ENCODE data around the gene PRDM16.
A peak's percentile ranks its signal among the peaks of the same experiment; 100 is the strongest.

Gene PRDM16

DNA sequence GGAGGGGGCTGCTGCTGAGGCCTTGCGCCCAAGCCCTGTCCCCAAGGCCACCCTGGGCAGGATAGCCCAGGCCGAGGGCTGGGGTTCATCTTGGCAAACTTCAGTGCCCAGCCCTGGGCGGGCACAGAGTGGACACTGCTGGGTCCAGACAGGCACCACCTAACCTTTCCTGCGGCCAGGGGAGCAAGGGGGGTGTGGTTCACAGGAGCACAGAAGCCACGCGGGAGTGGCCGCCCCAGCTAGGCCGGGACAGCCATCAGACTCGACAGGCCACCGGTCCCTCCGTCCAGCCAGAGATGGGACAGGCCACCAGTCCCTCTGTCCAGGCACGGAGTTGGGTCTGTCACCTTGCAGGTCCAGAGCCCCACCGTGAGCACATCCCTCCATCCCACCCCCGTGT, 414.4 kb downstream of the PRDM16 start:
- DNase-seq, result no peak
- H3K79me2 ChIP-seq (ENCODE audit: insufficient read depth, low read length), result no peaks in the 10 kb centered on the region
- TF ChIP-seq, protein P1, sequence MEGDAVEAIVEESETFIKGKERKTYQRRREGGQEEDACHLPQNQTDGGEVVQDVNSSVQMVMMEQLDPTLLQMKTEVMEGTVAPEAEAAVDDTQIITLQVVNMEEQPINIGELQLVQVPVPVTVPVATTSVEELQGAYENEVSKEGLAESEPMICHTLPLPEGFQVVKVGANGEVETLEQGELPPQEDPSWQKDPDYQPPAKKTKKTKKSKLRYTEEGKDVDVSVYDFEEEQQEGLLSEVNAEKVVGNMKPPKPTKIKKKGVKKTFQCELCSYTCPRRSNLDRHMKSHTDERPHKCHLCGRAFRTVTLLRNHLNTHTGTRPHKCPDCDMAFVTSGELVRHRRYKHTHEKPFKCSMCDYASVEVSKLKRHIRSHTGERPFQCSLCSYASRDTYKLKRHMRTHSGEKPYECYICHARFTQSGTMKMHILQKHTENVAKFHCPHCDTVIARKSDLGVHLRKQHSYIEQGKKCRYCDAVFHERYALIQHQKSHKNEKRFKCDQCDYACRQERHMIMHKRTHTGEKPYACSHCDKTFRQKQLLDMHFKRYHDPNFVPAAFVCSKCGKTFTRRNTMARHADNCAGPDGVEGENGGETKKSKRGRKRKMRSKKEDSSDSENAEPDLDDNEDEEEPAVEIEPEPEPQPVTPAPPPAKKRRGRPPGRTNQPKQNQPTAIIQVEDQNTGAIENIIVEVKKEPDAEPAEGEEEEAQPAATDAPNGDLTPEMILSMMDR (IDR thresholded peaks at IDR 0.05; ENCODE audit: borderline replicate concordance, extremely low read depth, low read length, poor library complexity, severe bottlenecking), result no peak
- TF ChIP-seq EZH2 (IDR thresholded peaks at IDR 0.05; ENCODE audit: borderline replicate concordance, low read depth, low read length, severe bottlenecking), result no peak
- no peak overlapping the region for H3K9ac ChIP-seq (ENCODE audit: low read depth, low read length)
- H3K4me1 ChIP-seq (ENCODE audit: insufficient read depth, low read length), result no peaks in the 10 kb centered on the region
- ATAC-seq (ENCODE audit: insufficient read depth, low read depth), result no peak
- peaks cover 4% of the 10 kb centered on the region for H3K9me3 ChIP-seq (ENCODE audit: insufficient read depth, low read length, severe bottlenecking)
- H3K27ac ChIP-seq (ENCODE audit: low read length), result no peak overlapping the region
- H3K36me3 ChIP-seq (ENCODE audit: insufficient read depth, low read length), result no peaks in the 10 kb centered on the region
- H4K20me1 ChIP-seq (ENCODE audit: insufficient read depth, low read length), result peaks cover 9% of the 10 kb centered on the region
- no peaks in the 10 kb centered on the region for H3K27me3 ChIP-seq (ENCODE audit: insufficient read depth, low read length, poor library complexity)
- H2AFZ ChIP-seq (ENCODE audit: low read depth, low read length), result no peak overlapping the region
- H3K4me3 ChIP-seq (ENCODE audit: low read depth in 1 of 2, low read length in 2 of 2), result no peak overlapping the region
- H3K4me2 ChIP-seq (ENCODE audit: insufficient read depth, low read length), result no peak overlapping the region

DNA sequence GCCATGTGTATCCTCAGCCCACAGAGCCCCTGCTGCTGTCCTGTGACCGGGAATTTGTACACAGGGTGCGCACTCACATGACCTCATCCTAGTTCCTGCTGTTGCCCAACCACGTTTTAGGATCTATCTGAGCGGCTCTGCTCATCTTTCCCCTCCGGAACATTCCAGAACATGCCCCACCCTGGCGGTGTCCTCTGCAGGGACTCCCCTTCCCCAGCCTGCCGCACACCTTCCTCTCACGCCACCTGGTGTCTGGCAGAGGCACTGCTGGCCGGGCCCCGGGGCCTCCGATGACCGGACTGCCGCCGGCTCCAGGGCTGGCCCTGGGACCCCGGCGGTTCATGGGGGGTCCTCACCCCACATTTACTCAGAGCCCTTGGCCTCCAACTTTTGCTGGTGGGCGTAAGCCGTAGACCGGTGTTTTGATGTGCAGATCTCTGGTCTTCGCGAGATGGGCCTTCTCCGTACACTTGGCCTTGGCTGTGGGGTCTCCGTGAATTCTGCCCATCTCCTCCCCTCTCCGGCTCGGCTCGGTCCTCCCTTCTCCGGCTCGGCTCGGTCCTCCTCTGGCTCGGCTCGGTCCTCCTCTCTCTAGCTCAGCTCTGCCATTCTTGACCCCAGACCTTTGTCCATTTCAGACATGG, 414.9 kb downstream of the PRDM16 start:
- H3K27ac ChIP-seq (ENCODE audit: low read length), result no peak overlapping the region
- no peak overlapping the region for H3K9ac ChIP-seq (ENCODE audit: low read depth, low read length)
- no peak overlapping the region for H2AFZ ChIP-seq (ENCODE audit: low read depth, low read length)
- no peak overlapping the region for H3K4me3 ChIP-seq (ENCODE audit: low read depth in 1 of 2, low read length in 2 of 2)
- H4K20me1 ChIP-seq (ENCODE audit: insufficient read depth, low read length), result peaks cover 9% of the 10 kb centered on the region
- peaks cover 8% of the 10 kb centered on the region for H3K9me3 ChIP-seq (ENCODE audit: insufficient read depth, low read length, severe bottlenecking)
- no peak overlapping the region for H3K4me2 ChIP-seq (ENCODE audit: insufficient read depth, low read length)
- no peaks in the 10 kb centered on the region for H3K27me3 ChIP-seq (ENCODE audit: insufficient read depth, low read length, poor library complexity)
- DNase-seq (peak; percentile 40), ATAC-seq (ENCODE audit: insufficient read depth, low read depth) (peak; percentile 40; the same call in 1 of the 3 replicates)
- no peaks in the 10 kb centered on the region for H3K36me3 ChIP-seq (ENCODE audit: insufficient read depth, low read length)
- TF ChIP-seq, protein P1 (IDR thresholded peaks at IDR 0.05; ENCODE audit: borderline replicate concordance, extremely low read depth, low read length, poor library complexity, severe bottlenecking), result peak; percentile 78
- TF ChIP-seq EZH2 (IDR thresholded peaks at IDR 0.05; ENCODE audit: borderline replicate concordance, low read depth, low read length, severe bottlenecking), result no peak
- no peaks in the 10 kb centered on the region for H3K79me2 ChIP-seq (ENCODE audit: insufficient read depth, low read length)
- H3K4me1 ChIP-seq (ENCODE audit: insufficient read depth, low read length), result no peaks in the 10 kb centered on the region

DNA sequence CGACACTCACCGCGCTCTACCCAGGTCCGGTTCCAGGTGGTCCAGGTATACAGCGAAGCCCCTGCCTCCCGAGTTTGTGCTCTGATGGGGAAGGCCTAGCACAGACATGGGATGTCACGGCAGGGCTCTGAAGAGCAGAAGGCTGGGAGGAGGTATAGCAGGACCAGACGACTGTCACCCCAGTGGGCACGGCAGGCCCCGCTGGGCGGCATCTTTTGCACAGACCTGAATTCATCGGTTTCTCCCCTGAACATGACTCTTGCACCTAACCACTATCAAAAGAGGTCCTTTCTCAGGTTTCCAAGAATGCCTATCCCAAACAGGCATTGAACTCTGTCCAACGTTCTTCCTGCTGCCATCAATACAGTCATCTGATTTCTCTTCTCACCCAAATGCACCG, 416.0 kb downstream of the PRDM16 start:
- DNase-seq, result no peak
- Histone ChIP-seq H3K4me1 (ENCODE audit: insufficient read depth, low read length) (no peaks in the 10 kb centered on the region), H4K20me1 (ENCODE audit: insufficient read depth, low read length) (peaks cover 4% of the 10 kb centered on the region), H2AFZ (ENCODE audit: low read depth, low read length) (no peak overlapping the region), H3K9ac (ENCODE audit: low read depth, low read length) (no peak overlapping the region), H3K4me2 (ENCODE audit: insufficient read depth, low read length) (no peak overlapping the region), H3K36me3 (ENCODE audit: insufficient read depth, low read length) (no peaks in the 10 kb centered on the region), H3K9me3 (ENCODE audit: insufficient read depth, low read length, severe bottlenecking) (peaks cover 9% of the 10 kb centered on the region), H3K27me3 (ENCODE audit: insufficient read depth, low read length, poor library complexity) (no peaks in the 10 kb centered on the region), H3K79me2 (ENCODE audit: insufficient read depth, low read length) (no peaks in the 10 kb centered on the region), H3K4me3 (ENCODE audit: low read depth in 1 of 2, low read length in 2 of 2) (no peak overlapping the region), H3K27ac (ENCODE audit: low read length) (no peak overlapping the region)
- no peak for ATAC-seq (ENCODE audit: insufficient read depth, low read depth)
- TF ChIP-seq EZH2 (IDR thresholded peaks at IDR 0.05; ENCODE audit: borderline replicate concordance, low read depth, low read length, severe bottlenecking), result no peak
- TF ChIP-seq, protein P1 (IDR thresholded peaks at IDR 0.05; ENCODE audit: borderline replicate concordance, extremely low read depth, low read length, poor library complexity, severe bottlenecking), result no peak
